ENCODE measurements around the gene ZNF770.

Gene ZNF770

DNA sequence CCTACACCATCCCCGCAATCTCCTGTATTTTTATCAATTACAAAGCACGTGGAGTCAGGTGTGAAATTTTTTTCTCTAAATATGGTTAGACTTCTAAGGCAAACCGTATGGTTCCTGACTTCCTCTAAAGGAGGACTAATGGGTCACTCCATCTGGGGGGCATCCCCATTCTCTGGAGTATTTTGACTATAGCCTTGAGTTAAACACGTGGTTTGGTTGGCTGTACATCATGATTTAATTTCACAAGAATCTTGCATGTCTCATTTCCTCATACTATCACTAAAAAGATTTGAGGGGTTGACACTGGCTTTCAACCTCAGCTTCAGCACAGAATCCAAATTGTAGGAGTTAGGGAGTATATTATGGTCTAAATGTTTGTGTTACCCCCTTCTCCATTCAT lies 25.3 kb upstream of the ZNF770 start:
- no peak overlapping the region for H3K27ac ChIP-seq
- no peak for TF ChIP-seq ZFX (IDR thresholded peaks at IDR 0.05; ENCODE audit: borderline replicate concordance)
- TF ChIP-seq, protein P1, sequence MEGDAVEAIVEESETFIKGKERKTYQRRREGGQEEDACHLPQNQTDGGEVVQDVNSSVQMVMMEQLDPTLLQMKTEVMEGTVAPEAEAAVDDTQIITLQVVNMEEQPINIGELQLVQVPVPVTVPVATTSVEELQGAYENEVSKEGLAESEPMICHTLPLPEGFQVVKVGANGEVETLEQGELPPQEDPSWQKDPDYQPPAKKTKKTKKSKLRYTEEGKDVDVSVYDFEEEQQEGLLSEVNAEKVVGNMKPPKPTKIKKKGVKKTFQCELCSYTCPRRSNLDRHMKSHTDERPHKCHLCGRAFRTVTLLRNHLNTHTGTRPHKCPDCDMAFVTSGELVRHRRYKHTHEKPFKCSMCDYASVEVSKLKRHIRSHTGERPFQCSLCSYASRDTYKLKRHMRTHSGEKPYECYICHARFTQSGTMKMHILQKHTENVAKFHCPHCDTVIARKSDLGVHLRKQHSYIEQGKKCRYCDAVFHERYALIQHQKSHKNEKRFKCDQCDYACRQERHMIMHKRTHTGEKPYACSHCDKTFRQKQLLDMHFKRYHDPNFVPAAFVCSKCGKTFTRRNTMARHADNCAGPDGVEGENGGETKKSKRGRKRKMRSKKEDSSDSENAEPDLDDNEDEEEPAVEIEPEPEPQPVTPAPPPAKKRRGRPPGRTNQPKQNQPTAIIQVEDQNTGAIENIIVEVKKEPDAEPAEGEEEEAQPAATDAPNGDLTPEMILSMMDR (IDR thresholded peaks at IDR 0.05) = no peak

DNA sequence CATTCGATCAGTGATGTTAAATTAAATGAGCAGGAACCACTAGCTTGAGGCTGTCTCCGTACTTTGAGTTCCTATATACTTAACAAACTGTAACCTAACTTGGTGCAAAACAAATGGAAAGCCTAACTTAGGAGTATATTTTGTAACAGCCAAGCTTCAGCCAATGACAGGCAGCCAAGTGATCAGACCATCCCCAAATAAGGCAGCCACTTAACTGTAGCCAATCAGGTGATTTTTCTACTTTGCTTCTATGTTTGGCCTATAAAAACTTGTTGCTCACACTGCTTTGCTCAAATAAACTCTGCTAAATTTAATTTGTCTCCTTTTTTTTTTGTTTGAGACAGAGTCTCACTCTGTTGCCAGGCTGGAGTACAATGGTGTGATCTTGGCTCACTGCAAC lies 19.3 kb upstream of the ZNF770 start:
- TF ChIP-seq, protein P1 (IDR thresholded peaks at IDR 0.05) = no peak
- TF ChIP-seq ZFX (IDR thresholded peaks at IDR 0.05; ENCODE audit: borderline replicate concordance) = no peak
- H3K27ac ChIP-seq = peak overlapping the region; percentile 69

DNA sequence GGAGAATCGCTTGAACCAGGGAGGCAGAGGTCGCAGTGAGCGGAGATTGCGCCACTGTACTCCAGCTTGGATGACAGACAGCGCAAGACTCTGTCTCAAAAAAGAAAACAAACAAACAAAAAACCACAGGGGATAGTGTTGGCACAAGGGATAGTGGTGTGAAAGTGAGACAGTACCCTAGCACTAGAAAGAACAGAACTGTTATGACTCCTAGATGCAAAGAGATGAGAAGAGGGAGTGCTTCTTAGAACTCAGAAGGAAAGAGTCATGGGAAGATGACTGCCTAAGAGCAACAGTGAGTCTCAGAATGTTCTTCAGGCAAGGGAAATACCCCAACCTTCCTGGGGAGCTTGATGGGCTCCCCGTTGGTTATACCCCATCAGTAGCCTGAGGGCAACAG lies 17.8 kb upstream of the ZNF770 start:
- no peak overlapping the region for H3K27ac ChIP-seq
- TF ChIP-seq, protein P1 (IDR thresholded peaks at IDR 0.05) = no peak
- TF ChIP-seq ZFX (IDR thresholded peaks at IDR 0.05; ENCODE audit: borderline replicate concordance) = no peak

DNA sequence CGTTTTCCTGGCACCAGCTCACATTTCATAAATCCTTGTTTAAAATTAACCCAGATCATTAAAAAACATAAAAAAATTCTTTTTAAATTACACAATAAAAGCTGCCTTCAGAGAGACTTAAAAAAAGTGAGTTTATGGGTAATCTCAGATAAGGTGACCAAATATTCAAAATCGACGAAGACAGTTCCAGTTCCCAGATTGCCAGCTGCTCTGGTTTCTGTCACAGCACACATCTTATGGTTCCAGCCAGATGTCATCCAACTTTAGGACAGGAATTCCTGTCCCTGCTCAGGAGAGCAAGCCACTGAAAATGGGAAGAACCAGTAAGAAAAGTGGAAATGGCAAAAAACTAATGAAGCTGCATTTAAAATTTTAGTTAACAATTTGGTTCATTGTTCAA lies 15.8 kb upstream of the ZNF770 start:
- TF ChIP-seq, protein P1 (IDR thresholded peaks at IDR 0.05) = no peak
- TF ChIP-seq ZFX (IDR thresholded peaks at IDR 0.05; ENCODE audit: borderline replicate concordance) = no peak
- no peak overlapping the region for H3K27ac ChIP-seq

DNA sequence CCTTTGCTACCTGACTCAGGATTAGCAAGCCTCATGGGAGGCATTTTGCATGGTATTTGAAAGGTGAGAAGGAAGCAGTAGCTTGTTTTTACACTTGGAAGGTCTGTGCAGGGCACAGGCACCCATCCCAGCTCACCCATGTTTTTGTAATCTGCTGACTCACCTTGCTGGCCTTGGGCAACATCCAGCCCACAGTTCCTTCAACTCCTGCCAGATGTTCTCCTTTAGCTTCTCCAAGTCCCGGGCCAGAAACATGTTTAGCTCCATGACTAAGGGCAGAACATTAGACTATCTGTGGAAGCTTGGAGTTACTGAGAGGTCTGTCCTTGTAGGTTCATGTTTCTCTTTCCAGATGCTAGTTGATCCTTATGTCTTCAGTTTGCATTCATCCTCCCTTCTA lies 12.4 kb upstream of the ZNF770 start:
- no peak overlapping the region for H3K27ac ChIP-seq
- TF ChIP-seq, protein P1 (IDR thresholded peaks at IDR 0.05) = no peak
- no peak for TF ChIP-seq ZFX (IDR thresholded peaks at IDR 0.05; ENCODE audit: borderline replicate concordance)

DNA sequence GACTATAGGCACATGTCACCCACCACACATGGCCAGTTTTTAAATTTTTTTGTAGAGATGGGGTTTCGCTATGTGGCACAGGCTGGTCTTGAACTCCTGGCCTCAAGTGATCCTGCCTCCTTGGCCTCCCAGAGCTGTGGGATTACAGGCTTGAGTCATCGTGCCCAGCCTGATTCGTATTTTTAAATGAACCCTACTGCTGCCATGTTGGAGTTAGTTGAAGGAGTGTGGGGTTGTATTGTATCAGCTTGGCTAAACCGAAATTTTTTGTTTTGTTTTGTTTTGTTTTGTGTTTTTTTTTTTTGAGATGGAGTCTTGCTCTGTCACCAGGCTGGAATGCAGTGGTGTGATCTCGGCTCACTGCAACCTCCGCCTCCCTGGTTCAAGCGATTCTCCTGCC lies 11.8 kb upstream of the ZNF770 start:
- TF ChIP-seq, protein P1 (IDR thresholded peaks at IDR 0.05) = no peak
- no peak for TF ChIP-seq ZFX (IDR thresholded peaks at IDR 0.05; ENCODE audit: borderline replicate concordance)
- H3K27ac ChIP-seq = no peak overlapping the region

DNA sequence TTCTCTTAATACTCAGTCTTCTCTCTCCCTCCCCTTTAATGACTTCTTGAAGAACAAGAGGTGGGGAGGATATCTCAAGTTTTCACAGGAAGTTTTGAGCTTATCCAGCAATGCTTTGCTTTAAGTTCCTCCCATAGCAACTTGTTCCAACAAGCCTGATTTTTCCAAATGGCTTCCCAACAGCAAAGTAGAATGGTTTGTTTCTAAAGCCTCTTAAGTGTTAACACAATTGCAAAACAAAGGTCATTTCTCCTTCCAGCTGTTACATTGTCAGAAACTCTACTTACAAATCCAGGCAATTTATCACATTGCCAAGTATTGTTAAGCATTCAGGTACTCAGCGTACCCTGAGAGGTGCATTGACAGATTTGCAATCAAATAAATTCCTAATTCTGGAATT lies 6.8 kb upstream of the ZNF770 start:
- H3K27ac ChIP-seq = no peak overlapping the region

More for the DNA sequence above, 6.8 kb upstream of the ZNF770 start:
- TF ChIP-seq, protein P1 (IDR thresholded peaks at IDR 0.05) = no peak
- no peak for TF ChIP-seq ZFX (IDR thresholded peaks at IDR 0.05; ENCODE audit: borderline replicate concordance)
